ENCODE measurements around the gene FYN. TPM values are rescaled to one million over a fixed set of nuclear protein-coding genes. Genes with fewer than 3 reads are reported as not detected.

Gene FYN
- polyA plus RNA-seq, 1 experiment = 55.1 TPM

GRCh38 chr6:111687652-111688051, 185.6 kb downstream of the FYN start:
- TF ChIP-seq CTCF (IDR thresholded peaks at IDR 0.05; ENCODE audit: insufficient read depth, low read depth, low read length) = no peak
- H3K4me3 ChIP-seq (ENCODE audit: low read depth, low read length) = no peak overlapping the region
- no peaks in the 10 kb centered on the region for H3K27me3 ChIP-seq (ENCODE audit: control insufficient read depth, insufficient read depth, low read length)
- no peak for DNase-seq (ENCODE audit: low read depth)
- POLR2A ChIA-PET = no interaction called here
- H3K36me3 ChIP-seq (ENCODE audit: control insufficient read depth, insufficient read depth, low read length) = peaks cover 9% of the 10 kb centered on the region
- CTCF ChIA-PET = no interaction called here

DNA sequence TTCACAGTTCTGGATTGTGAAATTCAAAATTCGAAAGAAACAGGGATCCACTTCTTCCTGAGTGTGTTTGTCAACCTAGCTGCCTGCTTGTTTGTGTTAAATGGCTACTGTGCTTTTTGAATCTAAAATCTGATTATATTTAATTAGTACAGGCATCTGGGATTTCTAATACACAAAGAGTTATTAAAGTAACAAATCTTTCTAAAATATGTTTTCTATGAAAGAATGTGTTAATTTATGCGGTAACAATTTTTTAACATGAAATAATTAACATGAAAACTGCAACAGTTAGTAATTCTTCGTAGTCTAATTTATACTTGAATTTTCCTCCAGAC, 186.4 kb downstream of the FYN start:
- H3K27me3 ChIP-seq (ENCODE audit: control insufficient read depth, insufficient read depth, low read length) = no peaks in the 10 kb centered on the region
- POLR2A ChIA-PET = no interaction called here
- TF ChIP-seq CTCF (IDR thresholded peaks at IDR 0.05; ENCODE audit: insufficient read depth, low read depth, low read length) = no peak
- CTCF ChIA-PET = no interaction called here
- no peak overlapping the region for H3K4me3 ChIP-seq (ENCODE audit: low read depth, low read length)
- H3K36me3 ChIP-seq (ENCODE audit: control insufficient read depth, insufficient read depth, low read length) = peaks cover 6% of the 10 kb centered on the region
- DNase-seq (ENCODE audit: low read depth) = no peak

DNA sequence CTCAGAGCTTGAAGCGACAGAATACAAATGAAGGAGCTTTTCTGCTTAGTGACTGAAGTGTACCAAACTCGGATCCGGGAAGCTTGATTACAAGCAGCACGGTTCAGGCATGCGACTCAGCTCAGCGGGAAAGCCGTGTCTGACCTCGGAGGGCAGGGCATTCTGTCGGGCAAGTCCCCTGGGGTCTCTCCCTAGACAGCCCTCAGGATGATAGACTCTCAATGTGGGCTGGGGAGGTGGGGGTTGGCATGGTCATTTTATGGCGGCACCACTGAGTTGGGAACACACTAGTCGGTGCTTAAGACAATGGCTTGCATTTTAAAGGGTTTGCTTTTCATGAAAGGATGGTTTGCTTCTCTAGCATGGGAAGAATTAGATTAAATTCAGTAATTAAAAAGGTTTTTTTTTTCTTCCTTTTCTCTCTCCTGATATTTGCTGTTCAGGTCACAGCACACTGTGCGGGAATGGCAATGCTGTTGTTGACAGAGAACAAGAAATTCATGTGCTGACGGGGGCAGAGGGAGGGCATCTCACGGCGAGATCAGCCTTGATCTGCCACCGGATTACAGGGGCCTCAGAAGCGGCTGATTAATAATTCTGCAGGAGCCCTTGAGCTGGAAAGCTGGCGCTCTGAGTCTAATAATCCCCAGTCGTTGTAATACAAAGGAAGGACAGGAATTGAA, 186.9 kb downstream of the FYN start:
- DNase-seq (ENCODE audit: low read depth) = no peak
- ChIA-PET CTCF (no interaction called here), POLR2A (no interaction called here)
- Histone ChIP-seq H3K4me3 (ENCODE audit: low read depth, low read length) (no peak overlapping the region), H3K27me3 (ENCODE audit: control insufficient read depth, insufficient read depth, low read length) (no peaks in the 10 kb centered on the region), H3K36me3 (ENCODE audit: control insufficient read depth, insufficient read depth, low read length) (peaks cover 6% of the 10 kb centered on the region)
- TF ChIP-seq CTCF (IDR thresholded peaks at IDR 0.05; ENCODE audit: insufficient read depth, low read depth, low read length) = no peak

GRCh38 chr6:111685526-111685925, 187.7 kb downstream of the FYN start:
- POLR2A ChIA-PET = no interaction called here
- DNase-seq (ENCODE audit: low read depth) = no peak
- Histone ChIP-seq H3K36me3 (ENCODE audit: control insufficient read depth, insufficient read depth, low read length) (peaks cover 6% of the 10 kb centered on the region), H3K27me3 (ENCODE audit: control insufficient read depth, insufficient read depth, low read length) (no peaks in the 10 kb centered on the region), H3K4me3 (ENCODE audit: low read depth, low read length) (no peak overlapping the region)
- no peak for TF ChIP-seq CTCF (IDR thresholded peaks at IDR 0.05; ENCODE audit: insufficient read depth, low read depth, low read length)
- CTCF ChIA-PET = interaction anchor here (0.8 kb wide), 1 partner anchor 14 kb away, joined by 3 read pairs; no protein-coding TSS in a partner anchor

DNA sequence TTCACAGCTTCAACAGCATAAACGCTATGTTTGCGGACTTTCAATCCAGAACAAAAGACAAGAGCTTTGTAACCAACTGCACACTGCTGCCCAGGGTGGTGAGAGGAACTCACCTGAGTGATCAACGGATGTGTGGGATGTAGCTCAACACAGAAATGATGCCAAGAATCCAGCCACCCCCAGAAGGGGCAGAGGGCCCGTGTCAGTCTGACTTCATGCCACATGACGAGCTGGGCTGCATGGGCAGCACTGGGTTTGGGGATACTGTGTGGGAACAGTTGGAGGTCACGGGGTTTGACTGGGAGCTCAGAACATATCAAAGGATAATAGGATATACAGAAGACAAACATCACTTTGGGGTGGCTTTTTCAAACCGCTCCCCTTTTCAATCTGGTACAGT, 188.2 kb downstream of the FYN start:
- POLR2A ChIA-PET = no interaction called here
- TF ChIP-seq CTCF (IDR thresholded peaks at IDR 0.05; ENCODE audit: insufficient read depth, low read depth, low read length) = no peak
- no peak overlapping the region for H3K4me3 ChIP-seq (ENCODE audit: low read depth, low read length)
- H3K27me3 ChIP-seq (ENCODE audit: control insufficient read depth, insufficient read depth, low read length) = no peaks in the 10 kb centered on the region
- H3K36me3 ChIP-seq (ENCODE audit: control insufficient read depth, insufficient read depth, low read length) = peaks cover 5% of the 10 kb centered on the region
- no peak for DNase-seq (ENCODE audit: low read depth)
- CTCF ChIA-PET = interaction anchor here (0.8 kb wide), 1 partner anchor 14 kb away, joined by 3 read pairs; no protein-coding TSS in a partner anchor

Measured in BJ (cell line).